ENCODE results near the gene MFAP5.

DNA sequence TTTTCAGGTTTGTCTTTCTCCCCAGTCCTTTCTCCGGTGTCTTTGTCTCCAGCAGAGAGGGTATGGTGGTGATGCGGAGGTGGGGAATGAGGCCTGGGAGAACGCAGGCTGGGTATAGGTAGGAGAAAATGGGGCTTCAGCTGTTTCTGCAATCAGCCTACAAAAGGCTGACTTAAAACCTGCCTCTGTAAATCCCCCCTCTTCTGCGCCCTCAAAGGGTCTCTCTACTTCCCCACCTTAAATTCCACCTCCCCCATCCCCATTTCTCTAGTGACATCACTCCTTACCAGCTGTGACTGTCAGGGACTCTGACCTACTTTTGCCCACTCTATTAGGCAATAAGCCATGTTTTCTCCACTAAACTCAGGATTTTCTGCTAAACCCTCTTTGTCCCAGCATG lies 27.1 kb upstream of the MFAP5 start:
- TF ChIP-seq, protein P1, sequence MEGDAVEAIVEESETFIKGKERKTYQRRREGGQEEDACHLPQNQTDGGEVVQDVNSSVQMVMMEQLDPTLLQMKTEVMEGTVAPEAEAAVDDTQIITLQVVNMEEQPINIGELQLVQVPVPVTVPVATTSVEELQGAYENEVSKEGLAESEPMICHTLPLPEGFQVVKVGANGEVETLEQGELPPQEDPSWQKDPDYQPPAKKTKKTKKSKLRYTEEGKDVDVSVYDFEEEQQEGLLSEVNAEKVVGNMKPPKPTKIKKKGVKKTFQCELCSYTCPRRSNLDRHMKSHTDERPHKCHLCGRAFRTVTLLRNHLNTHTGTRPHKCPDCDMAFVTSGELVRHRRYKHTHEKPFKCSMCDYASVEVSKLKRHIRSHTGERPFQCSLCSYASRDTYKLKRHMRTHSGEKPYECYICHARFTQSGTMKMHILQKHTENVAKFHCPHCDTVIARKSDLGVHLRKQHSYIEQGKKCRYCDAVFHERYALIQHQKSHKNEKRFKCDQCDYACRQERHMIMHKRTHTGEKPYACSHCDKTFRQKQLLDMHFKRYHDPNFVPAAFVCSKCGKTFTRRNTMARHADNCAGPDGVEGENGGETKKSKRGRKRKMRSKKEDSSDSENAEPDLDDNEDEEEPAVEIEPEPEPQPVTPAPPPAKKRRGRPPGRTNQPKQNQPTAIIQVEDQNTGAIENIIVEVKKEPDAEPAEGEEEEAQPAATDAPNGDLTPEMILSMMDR (conservative IDR thresholded peaks at IDR 0.05; ENCODE audit: low read depth, low read length), result no peak
- no peak for TF ChIP-seq RCOR1 (IDR thresholded peaks at IDR 0.05; ENCODE audit: insufficient replicate concordance, low read length)
- TF ChIP-seq POLR2A (IDR thresholded peaks at IDR 0.05; ENCODE audit: low read depth, low read length), result no peak
- TF ChIP-seq MAZ (IDR thresholded peaks at IDR 0.05; ENCODE audit: borderline replicate concordance, low read depth, low read length), result no peak
- TF ChIP-seq CHD1 (IDR thresholded peaks at IDR 0.05; ENCODE audit: low read depth, low read length), result no peak
